Upper lobe of left lung (tissue), 6 donors: Measurements from ENCODE around the gene TRIM44. TPM values are rescaled to one million over a fixed set of nuclear protein-coding genes. Genes with fewer than 3 reads are reported as not detected.

Experiments used
- ATAC-seq, 2 donors: fragments of 200-7000 bp; cut with Tn5 transposase; one replicate each; pipeline ENCODE4 v1.9.1; 2022; ENCODE audit warnings: mild to moderate bottlenecking in 2 of 2, moderate library complexity in 2 of 2; ENCODE audit not compliant: low FRiP score in 2 of 2
- DNase-seq, 2 donors: peaks; one replicate each; pipeline ENCODE4 v3.0.0-alpha.2; 2019 to 2020
- H3K27ac ChIP-seq, 4 donors: fragments of 200-600 bp; sonication (generic); one replicate each; pipeline ENCODE4 v1.5.1; 2016 to 2019
- H3K27me3 ChIP-seq, 4 donors: fragments of 200-600 bp; sonication (generic); one replicate each; pipeline ENCODE4 v1.5.1; 2017 to 2019
- H3K36me3 ChIP-seq, 4 donors: fragments of 200-600 bp; sonication (generic); one replicate each; pipeline ENCODE4 v1.5.1; 2016 to 2019
- H3K4me1 ChIP-seq, 4 donors: fragments of 200-600 bp; sonication (generic); one replicate each; pipeline ENCODE4 v1.5.1; 2018 to 2019
- H3K4me3 ChIP-seq, 4 donors: fragments of 200-600 bp; sonication (generic); one replicate each; pipeline ENCODE4 v1.5.1; 2017 to 2019; ENCODE audit warnings: mild to moderate bottlenecking in 2 of 4, moderate library complexity in 1 of 4
- H3K9me3 ChIP-seq, 4 donors: fragments of 200-600 bp; sonication (generic); one replicate each; pipeline ENCODE4 v1.5.1; 2018 to 2019
- CTCF ChIP-seq, 6 experiments: fragments of 450-650 bp in 4 of 6; fragments of 200-600 bp in 2 of 6; sonication (generic) in 2 of 6; IDR thresholded peaks; one replicate each; pipeline ENCODE4 v1.5.1; 2016 to 2019; ENCODE audit warnings: antibody characterized with exemption in 6 of 6
- EP300 ChIP-seq, 4 donors: sonication (generic); formaldehyde crosslinking; IDR thresholded peaks; one replicate each; pipeline ENCODE4 v1.5.1; 2017; ENCODE audit warnings: antibody characterized with exemption in 4 of 4, control low read depth in 2 of 4
- POLR2A ChIP-seq, 4 donors: fragments of 450-650 bp; IDR thresholded peaks; one replicate each; pipeline ENCODE4 v1.5.1; 2016 to 2017; ENCODE audit warnings: antibody characterized with exemption in 4 of 4, mild to moderate bottlenecking in 2 of 4
- POLR2AphosphoS5 ChIP-seq, 2 donors: sonication (generic); formaldehyde crosslinking; IDR thresholded peaks; one replicate each; pipeline ENCODE4 v1.5.1; 2017; ENCODE audit warnings: antibody characterized with exemption in 2 of 2
- WGBS, 2 donors: methylation state at CpG; one replicate each; pipeline ENCODE4 v1.1.5; 2017 to 2018; 5-methylcytosine and 5-hydroxymethylcytosine counted together
- total RNA-seq, 6 donors: library from RNA; depleted of rRNA in 4 of 6; stranded (reverse); fragments of >200 nt in 4 of 6; gene quantifications; one replicate each; pipeline versions ENCODE4 v1.1.0 to v1.2.1, GENCODE V29; 2016 to 2021
- donor health status: DM: no; HTN: no; CAD: no; lungs with moderate emphysema.
- donor health status: DM: no; HTN: yes; CAD: no; lungs with severe emphysema.

Gene TRIM44
- total RNA-seq, 6 donors from 2014 or later = 48.9 to 133 (median 64.0) TPM

GRCh38 chr11:35791088-35791958, 128.7 kb downstream of the TRIM44 start:
- DNase-seq (no peak), ATAC-seq (no peak)
- no peaks in the 10 kb centered on the region for H3K27me3 ChIP-seq
- no peak for TF ChIP-seq POLR2AphosphoS5 (IDR thresholded peaks at IDR 0.05)
- TF ChIP-seq POLR2A (IDR thresholded peaks at IDR 0.05) = no peak
- TF ChIP-seq EP300 (IDR thresholded peaks at IDR 0.05) = no peak
- TF ChIP-seq CTCF (IDR thresholded peaks at IDR 0.05) = no peak
- H3K27ac ChIP-seq = no peak overlapping the region
- no peaks in the 10 kb centered on the region for H3K9me3 ChIP-seq
- 72 to 75% methylated on average over 6 of the region's 6 CpGs for WGBS, 2 donors
- H3K4me3 ChIP-seq = no peak overlapping the region
- H3K4me1 ChIP-seq = peaks cover 0 to 8% (median 3%) of the 10 kb centered on the region in 4 donors
- H3K36me3 ChIP-seq = no peaks in the 10 kb centered on the region

GRCh38 chr11:35792148-35792845, 129.7 kb downstream of the TRIM44 start:
- Histone ChIP-seq H3K36me3 (no peaks in the 10 kb centered on the region), H3K4me1 (peaks cover 0 to 3% (median under 1%) of the 10 kb centered on the region in 4 donors), H3K9me3 (no peaks in the 10 kb centered on the region), H3K27ac (no peak overlapping the region), H3K4me3 (no peak overlapping the region), H3K27me3 (no peaks in the 10 kb centered on the region)
- ATAC-seq = no peak
- 90 to 94% methylated on average over 4 of the region's 4 CpGs for WGBS, 2 donors
- DNase-seq = no peak
- TF ChIP-seq POLR2AphosphoS5 (IDR thresholded peaks at IDR 0.05) (no peak), POLR2A (IDR thresholded peaks at IDR 0.05) (no peak), EP300 (IDR thresholded peaks at IDR 0.05) (no peak), CTCF (IDR thresholded peaks at IDR 0.05) (no peak)

- TF ChIP-seq POLR2AphosphoS5 (IDR thresholded peaks at IDR 0.05) = no peak
- no peak for TF ChIP-seq CTCF (IDR thresholded peaks at IDR 0.05)
- no peak for TF ChIP-seq EP300 (IDR thresholded peaks at IDR 0.05)
- no peak for TF ChIP-seq POLR2A (IDR thresholded peaks at IDR 0.05)
- H3K9me3 ChIP-seq = no peaks in the 10 kb centered on the region
- no peak overlapping the region for H3K27ac ChIP-seq
- 84% methylated on average over 2 of the region's 2 CpGs for WGBS, 2 donors
- peaks cover 0 to 3% (median 0%) of the 10 kb centered on the region in 4 donors for H3K4me1 ChIP-seq
- no peak for DNase-seq
- no peaks in the 10 kb centered on the region for H3K27me3 ChIP-seq
- no peaks in the 10 kb centered on the region for H3K36me3 ChIP-seq
- H3K4me3 ChIP-seq = no peak overlapping the region
- no peak for ATAC-seq
These were observed 130.2 kb downstream of the TRIM44 start for GRCh38 chr11:35792846-35793192.

- TF ChIP-seq EP300 (IDR thresholded peaks at IDR 0.05) (no peak), POLR2AphosphoS5 (IDR thresholded peaks at IDR 0.05) (no peak), CTCF (IDR thresholded peaks at IDR 0.05) (no peak), POLR2A (IDR thresholded peaks at IDR 0.05) (no peak)
- no peak for DNase-seq
- Histone ChIP-seq H3K27me3 (no peaks in the 10 kb centered on the region), H3K9me3 (no peaks in the 10 kb centered on the region), H3K36me3 (no peaks in the 10 kb centered on the region), H3K4me3 (no peak overlapping the region), H3K27ac (no peak overlapping the region), H3K4me1 (peaks cover 0 to 3% (median 0%) of the 10 kb centered on the region in 4 donors)
- 94 to 95% methylated on average over 2 of the region's 2 CpGs for WGBS, 2 donors
- no peak for ATAC-seq
These were observed 131.8 kb downstream of the TRIM44 start for GRCh38 chr11:35794333-35794732.
